NB4 (cell line): ENCODE measurements around the gene FYCO1.
A peak's percentile ranks its signal among the peaks of the same experiment; 100 is the strongest.

ENCODE experiments used
- DNase-seq: peaks from one replicate; pipeline ENCODE4 v3.0.0; 2010; ENCODE audit warnings: low read depth
- H3K4me3 ChIP-seq: one replicate; pipeline ENCODE4 v1.5.1; 2011; ENCODE audit warnings: mild to moderate bottlenecking, low read depth, low read length, moderate library complexity
- MYC ChIP-seq: IDR thresholded peaks from 2 replicates; pipeline ENCODE4 v1.6.1; 2011; ENCODE audit warnings: low read depth, low read length
- POLR2A ChIP-seq: IDR thresholded peaks from 2 replicates; pipeline ENCODE4 v1.6.1; 2011; ENCODE audit warnings: mild to moderate bottlenecking; ENCODE audit not compliant: insufficient read length; ENCODE audit errors: extremely low read depth
- TF ChIP-seq, protein P1 (sequence below): IDR thresholded peaks from one replicate; pipeline ENCODE4 v1.5.1; 2012; ENCODE audit warnings: low read depth, low read length
- TF ChIP-seq, protein P2 (sequence below): IDR thresholded peaks from 2 replicates; pipeline ENCODE4 v1.6.1; 2011; ENCODE audit warnings: low read depth, low read length

Gene FYCO1

DNA sequence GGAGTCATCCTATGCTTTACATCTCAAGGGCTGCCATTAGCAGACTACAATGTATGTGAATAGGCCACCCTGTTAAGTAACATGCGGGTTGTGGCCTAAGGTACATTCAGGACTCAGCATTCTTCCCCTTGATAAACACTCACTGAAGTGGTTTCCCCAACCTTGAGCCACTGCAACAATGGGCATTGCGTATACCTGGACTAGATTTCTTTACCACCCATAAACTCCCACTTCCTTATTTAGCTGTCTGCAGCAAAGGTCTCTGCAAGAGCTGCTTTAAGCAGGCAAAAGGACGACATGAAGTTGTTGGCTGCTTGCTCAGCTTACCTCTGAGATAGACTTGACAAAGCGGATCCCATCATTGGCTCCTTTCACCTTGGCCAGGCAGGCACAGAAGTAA, 16.2 kb downstream of the FYCO1 start:
- TF ChIP-seq POLR2A = no peak
- TF ChIP-seq, protein P1, sequence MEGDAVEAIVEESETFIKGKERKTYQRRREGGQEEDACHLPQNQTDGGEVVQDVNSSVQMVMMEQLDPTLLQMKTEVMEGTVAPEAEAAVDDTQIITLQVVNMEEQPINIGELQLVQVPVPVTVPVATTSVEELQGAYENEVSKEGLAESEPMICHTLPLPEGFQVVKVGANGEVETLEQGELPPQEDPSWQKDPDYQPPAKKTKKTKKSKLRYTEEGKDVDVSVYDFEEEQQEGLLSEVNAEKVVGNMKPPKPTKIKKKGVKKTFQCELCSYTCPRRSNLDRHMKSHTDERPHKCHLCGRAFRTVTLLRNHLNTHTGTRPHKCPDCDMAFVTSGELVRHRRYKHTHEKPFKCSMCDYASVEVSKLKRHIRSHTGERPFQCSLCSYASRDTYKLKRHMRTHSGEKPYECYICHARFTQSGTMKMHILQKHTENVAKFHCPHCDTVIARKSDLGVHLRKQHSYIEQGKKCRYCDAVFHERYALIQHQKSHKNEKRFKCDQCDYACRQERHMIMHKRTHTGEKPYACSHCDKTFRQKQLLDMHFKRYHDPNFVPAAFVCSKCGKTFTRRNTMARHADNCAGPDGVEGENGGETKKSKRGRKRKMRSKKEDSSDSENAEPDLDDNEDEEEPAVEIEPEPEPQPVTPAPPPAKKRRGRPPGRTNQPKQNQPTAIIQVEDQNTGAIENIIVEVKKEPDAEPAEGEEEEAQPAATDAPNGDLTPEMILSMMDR = no peak
- TF ChIP-seq, protein P2, sequence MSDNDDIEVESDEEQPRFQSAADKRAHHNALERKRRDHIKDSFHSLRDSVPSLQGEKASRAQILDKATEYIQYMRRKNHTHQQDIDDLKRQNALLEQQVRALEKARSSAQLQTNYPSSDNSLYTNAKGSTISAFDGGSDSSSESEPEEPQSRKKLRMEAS = no peak
- no peak for TF ChIP-seq MYC
- peak; percentile 67 for DNase-seq
- no peak overlapping the region for H3K4me3 ChIP-seq

DNA sequence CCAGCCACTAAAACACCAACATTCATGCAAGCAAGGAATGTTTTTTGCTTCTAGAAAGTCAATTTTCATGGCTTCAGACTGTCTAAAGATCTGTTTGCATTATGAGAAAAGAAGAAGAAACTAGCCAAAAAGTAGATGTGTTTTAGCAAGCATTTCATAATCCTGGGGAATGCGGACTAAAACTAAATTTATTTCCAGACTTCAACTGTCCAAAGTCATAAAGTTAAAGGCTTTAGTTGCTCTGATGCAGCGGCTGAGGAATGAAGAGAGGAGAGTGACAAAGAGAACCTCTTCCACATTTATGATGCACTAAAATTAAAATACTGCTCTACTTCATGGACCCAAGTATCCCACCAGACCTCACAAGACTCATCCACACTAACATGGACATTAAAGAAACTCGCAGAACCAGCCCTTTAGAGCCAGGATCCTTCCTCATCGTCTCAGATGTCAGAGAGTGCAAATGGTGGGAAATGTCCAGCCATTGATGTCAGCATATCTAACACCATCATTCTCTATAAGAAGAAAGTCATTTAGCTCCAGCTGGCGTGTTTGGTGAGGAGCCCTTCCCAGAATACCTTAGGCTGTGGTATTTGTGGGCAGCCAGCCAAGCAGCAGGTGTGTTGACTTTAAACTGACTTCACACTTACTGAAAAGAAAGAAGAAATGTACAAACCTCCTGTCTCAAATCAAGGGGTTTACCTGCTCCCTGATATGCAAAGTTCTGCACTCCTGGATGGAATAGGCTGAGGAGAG, 17.4 kb downstream of the FYCO1 start:
- DNase-seq = no peak

GRCh38 chr3:45976191-45977091, 19.2 kb downstream of the FYCO1 start:
- DNase-seq = no peak
- no peak overlapping the region for H3K4me3 ChIP-seq
- no peak for TF ChIP-seq MYC
- TF ChIP-seq POLR2A = no peak
- TF ChIP-seq, protein P1 = no peak
- TF ChIP-seq, protein P2 = no peak

More for the DNA sequence above, 17.4 kb downstream of the FYCO1 start:
- no peak overlapping the region for H3K4me3 ChIP-seq
- TF ChIP-seq MYC = no peak
- TF ChIP-seq, protein P2 = no peak
- no peak for TF ChIP-seq POLR2A
- TF ChIP-seq, protein P1 = no peak

- H3K4me3 ChIP-seq = no peak overlapping the region
- TF ChIP-seq POLR2A (no peak), MYC (no peak)
- TF ChIP-seq, protein P1 = no peak
- TF ChIP-seq, protein P2 = no peak
- no peak for DNase-seq
Measured at GRCh38 chr3:45975686-45976085, 19.9 kb downstream of the FYCO1 start.

- no peak overlapping the region for H3K4me3 ChIP-seq
- TF ChIP-seq, protein P1 = no peak
- TF ChIP-seq MYC = no peak
- no peak for TF ChIP-seq POLR2A
- TF ChIP-seq, protein P2 = no peak
- no peak for DNase-seq
Measured at GRCh38 chr3:45974686-45975085, 20.9 kb downstream of the FYCO1 start.
